GM19238 (cell line): ENCODE data around the gene CHDH.

ENCODE experiments used
- DNase-seq: peaks from one replicate; pipeline ENCODE4 v3.0.0; 2011; ENCODE audit warnings: low spot score; ENCODE audit not compliant: insufficient read length

Gene CHDH

GRCh38 chr3:53823956-53824657 is 22.1 kb downstream of the CHDH start:
- DNase-seq: no peak

DNA sequence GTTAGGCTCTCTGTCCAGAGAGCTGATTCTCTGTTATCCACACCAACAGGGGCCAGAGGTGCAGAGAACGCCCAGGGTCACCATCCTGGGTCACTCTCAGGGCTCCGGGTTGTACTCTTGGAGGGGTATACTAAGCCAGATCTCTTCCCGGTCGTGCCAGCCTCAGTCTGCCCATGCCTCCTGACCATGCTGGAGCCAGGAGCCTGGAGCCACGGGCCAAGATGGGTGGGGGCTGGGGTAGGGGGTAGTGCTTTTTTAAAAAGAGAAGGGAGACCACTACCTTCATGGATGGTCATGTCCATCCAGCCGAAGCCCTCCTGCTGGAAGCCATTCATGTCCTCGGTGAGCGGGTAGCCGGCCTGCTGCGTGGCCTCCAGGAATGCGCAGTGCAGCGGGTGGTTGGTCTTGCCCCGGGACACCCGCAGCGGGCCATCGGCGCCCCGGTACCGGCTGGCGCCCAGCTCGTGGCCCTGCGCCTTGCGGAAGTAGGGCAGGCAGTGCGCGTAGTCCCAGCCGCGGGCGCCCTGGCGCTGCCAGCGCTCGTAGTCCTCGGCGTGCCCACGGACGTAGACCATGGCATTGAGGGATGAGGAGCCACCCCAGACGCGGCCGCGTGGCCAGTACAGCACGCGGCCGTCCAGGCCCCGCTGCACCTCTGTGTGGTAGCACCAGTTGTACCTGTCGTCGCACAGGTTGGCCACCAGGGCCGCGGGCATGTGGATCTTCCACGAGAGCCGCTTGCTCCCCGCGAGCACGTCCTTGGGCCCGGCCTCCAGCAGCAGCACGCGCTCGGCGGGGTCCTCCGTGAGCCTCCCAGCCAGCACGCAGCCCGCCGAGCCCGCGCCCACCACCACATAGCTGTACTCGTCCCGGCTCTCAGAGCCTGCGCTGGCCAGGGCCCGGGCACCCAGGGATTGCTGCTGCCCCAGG is 22.9 kb downstream of the CHDH start:
- no peak for DNase-seq

GRCh38 chr3:53822331-53822741 is 23.9 kb downstream of the CHDH start:
- DNase-seq: no peak

DNA sequence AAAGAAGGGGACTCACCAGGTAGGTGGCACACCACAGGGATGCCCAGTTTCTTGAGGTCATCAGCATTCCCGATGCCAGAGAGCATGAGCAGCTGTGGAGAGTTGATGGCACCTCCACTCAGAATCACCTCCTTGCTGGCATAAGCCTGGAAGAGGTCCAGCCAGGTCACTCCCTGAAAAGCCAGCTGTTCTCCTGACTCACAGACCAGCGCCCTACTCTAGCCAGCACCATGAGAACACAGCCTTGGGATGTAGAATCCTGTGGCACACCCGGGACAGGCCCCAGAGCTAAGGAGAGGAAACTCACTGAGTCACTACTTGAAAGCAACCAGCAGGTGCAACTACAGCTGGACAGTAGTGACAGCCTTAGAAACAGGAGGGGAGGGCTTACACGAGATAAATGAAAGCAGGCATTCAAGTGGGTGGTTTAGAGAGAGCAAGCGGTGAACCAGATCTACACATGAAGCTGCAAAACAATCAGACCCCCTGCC is 24.5 kb downstream of the CHDH start:
- DNase-seq: no peak

GRCh38 chr3:53820756-53821580 is 25.3 kb downstream of the CHDH start:
- DNase-seq: no peak

DNA sequence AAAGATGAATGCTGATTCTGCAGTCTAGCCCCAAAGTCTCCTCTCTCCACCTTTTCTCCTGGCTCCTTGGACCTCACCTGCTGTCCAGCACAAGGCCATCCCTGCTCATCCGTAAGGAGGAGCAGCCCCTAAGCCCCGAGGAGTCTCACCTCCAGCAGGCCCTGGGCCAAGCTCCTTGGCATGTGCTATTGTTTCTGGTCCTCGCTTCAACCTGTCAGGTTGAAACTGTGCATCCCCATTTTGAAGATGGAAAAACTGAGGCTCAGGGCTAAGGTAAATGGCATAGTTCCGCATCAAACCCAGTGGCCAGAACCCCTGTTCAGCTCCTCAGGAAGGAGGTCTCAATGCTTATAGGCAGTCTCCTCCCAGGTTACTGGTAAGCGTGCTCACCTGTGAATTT is 26.1 kb downstream of the CHDH start:
- no peak for DNase-seq

GRCh38 chr3:53819163-53819868 is 26.9 kb downstream of the CHDH start:
- no peak for DNase-seq

- no peak for DNase-seq
Observed at GRCh38 chr3:53818221-53819162, 27.7 kb downstream of the CHDH start.

DNA sequence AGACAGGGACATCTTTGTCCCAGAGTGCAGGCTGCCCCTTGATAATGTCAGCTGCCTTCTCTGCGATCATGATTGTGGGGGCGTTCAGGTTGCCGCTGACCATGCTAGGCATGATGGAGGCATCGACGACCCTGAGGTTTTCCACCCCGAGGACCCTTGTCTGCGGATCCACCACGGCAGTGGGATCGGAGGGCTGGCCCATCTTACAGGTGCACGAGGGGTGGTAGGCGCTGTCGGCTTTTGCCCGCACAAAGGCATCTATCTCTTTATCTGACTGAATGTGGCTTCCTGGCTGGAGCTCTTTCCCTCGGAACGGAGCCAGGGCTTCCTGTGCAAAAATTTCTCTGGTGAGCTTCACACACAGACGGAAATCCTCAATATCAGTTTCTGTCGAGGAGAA is 28.4 kb downstream of the CHDH start:
- no peak for DNase-seq

- DNase-seq: no peak
Observed at GRCh38 chr3:53817211-53817610, 29.0 kb downstream of the CHDH start.

- no peak for DNase-seq
Observed at GRCh38 chr3:53816425-53816824, 29.8 kb downstream of the CHDH start.

DNA sequence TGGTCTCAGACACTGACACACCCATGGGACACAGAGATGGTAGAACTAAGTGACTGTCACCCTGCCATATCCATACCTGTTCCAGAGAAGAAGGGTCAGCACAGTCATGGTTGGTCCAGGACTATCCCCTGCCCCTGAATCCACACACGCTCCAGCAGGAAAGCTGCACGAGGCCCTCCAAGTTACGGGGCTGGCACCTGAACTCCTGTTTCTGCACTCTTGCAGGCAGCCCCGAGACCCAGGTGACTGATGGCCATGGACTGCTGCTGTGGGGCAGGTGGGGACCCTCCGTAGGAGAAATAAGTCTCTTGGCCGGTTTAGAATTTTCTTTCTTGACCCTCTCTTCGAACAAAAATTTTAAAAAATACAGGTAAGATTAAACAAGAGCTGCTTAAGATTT is 30.6 kb downstream of the CHDH start:
- DNase-seq: no peak

GRCh38 chr3:53815067-53815466 is 31.2 kb downstream of the CHDH start:
- DNase-seq: no peak

- no peak for DNase-seq
Observed at GRCh38 chr3:53813876-53814275, 32.3 kb downstream of the CHDH start.

DNA sequence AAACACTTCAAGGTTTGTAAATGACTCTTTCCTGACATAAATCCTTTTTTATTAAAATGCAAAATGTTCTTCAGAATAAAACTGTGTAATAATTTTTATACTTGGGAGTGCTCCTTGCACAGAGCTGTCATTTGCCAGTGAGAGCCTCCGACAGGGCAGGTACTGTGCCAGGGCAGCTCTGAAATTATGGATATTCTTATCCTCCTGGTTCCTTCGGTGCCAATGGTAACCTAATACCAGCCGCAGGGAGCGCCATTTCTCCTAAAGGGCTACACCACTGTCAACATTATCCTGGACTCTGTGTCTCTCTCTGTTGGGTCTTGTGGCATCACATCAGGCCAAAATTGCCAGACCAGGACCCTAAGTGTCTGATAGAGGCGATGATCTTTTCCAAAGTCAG is 33.0 kb downstream of the CHDH start:
- DNase-seq: no peak

DNA sequence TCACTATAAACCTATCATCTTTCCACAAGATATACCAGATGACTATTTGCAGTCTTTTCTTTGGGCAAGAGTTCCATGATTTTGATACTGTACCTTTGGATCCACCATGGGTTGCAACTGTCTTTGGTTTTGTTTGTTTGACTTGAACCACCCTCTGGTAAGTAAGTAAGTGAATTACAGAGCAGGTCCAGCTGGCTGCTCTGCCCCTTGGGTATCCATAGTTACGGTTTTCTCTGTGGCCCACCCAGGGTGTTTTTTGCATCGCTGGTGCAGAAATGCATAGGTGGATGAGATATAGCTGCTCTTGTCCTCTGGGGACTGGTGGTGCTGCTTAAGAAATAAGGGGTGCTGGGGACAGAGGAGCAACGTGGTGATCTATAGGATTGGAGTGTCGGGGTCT is 33.8 kb downstream of the CHDH start:
- no peak for DNase-seq

GRCh38 chr3:53811143-53811927 is 34.9 kb downstream of the CHDH start:
- DNase-seq: no peak

- no peak for DNase-seq
Observed at GRCh38 chr3:53809764-53810400, 36.3 kb downstream of the CHDH start.

- DNase-seq: no peak
Observed at GRCh38 chr3:53809267-53809666, 37.0 kb downstream of the CHDH start.
